Activated CD8-positive, alpha-beta memory T cell treated with anti-CD3 and anti-CD28 coated beads, Interleukin-2, amount 10 ng/mL, durations not matched to agents 7 days and 5 days (primary cell): ENCODE data around the gene MUSK. TPM values are rescaled to one million over a fixed set of nuclear protein-coding genes. Genes with fewer than 3 reads are reported as not detected.

ENCODE experiments used
- ATAC-seq: fragments of 150-1000 bp; cut with Tn5 transposase; one replicate; pipeline ENCODE4 v1.10.0; 2021; ENCODE audit warnings: moderate library complexity
- CTCF ChIA-PET: fragments of 350-600 bp; sonication (Branson Sonifier 250); formaldehyde crosslinking; loops from one replicate; lab custom pipeline; 2021; ENCODE audit warnings: antibody characterized with exemption; lab: Charles Lee
- DNase-seq: peaks from one replicate; pipeline ENCODE4 v3.0.0-alpha.2; 2020
- H3K27ac Mint-ChIP-seq: one replicate; pipeline ENCODE4 v1.8.0; 2021; ENCODE audit warnings: mild to moderate bottlenecking, mixed read lengths
- H3K27me3 Mint-ChIP-seq: one replicate; pipeline ENCODE4 v1.8.0; 2021; ENCODE audit warnings: mixed read lengths
- H3K36me3 Mint-ChIP-seq: one replicate; pipeline ENCODE4 v1.8.0; 2021; ENCODE audit warnings: mild to moderate bottlenecking, mixed read lengths
- H3K4me1 Mint-ChIP-seq: one replicate; pipeline ENCODE4 v1.8.0; 2021; ENCODE audit warnings: mixed read lengths
- H3K4me3 Mint-ChIP-seq: one replicate; pipeline ENCODE4 v1.8.0; 2021; ENCODE audit warnings: mild to moderate bottlenecking, moderate library complexity, mixed read lengths
- H3K9me3 Mint-ChIP-seq: one replicate; pipeline ENCODE4 v1.8.0; 2022; ENCODE audit warnings: low read depth, mixed read lengths
- total RNA-seq, 2 experiments: library from RNA; stranded (reverse); gene quantifications; one replicate each; pipeline ENCODE4 v1.2.3, GENCODE V29; 2021

MUSK gene
- total RNA-seq, 2 experiments from 2014 or later, result not detected

- Mint-ChIP-seq H3K9me3 (peaks cover 5% of the 10 kb centered on the region), H3K36me3 (no peaks in the 10 kb centered on the region), H3K4me1 (no peaks in the 10 kb centered on the region), H3K27me3 (no peaks in the 10 kb centered on the region), H3K4me3 (no peak overlapping the region), H3K27ac (no peak overlapping the region)
- DNase-seq (no peak), ATAC-seq (no peak)
- CTCF ChIA-PET, result no interaction called here
These were observed 174.4 kb downstream of the MUSK start for GRCh38 chr9:110842986-110843385.

GRCh38 chr9:110844121-110844520 is 175.5 kb downstream of the MUSK start:
- H3K4me1 Mint-ChIP-seq, result no peaks in the 10 kb centered on the region
- no peaks in the 10 kb centered on the region for H3K27me3 Mint-ChIP-seq
- CTCF ChIA-PET, result no interaction called here
- no peak overlapping the region for H3K27ac Mint-ChIP-seq
- H3K36me3 Mint-ChIP-seq, result no peaks in the 10 kb centered on the region
- no peak overlapping the region for H3K4me3 Mint-ChIP-seq
- no peak for ATAC-seq
- peaks cover 5% of the 10 kb centered on the region for H3K9me3 Mint-ChIP-seq
- no peak for DNase-seq

GRCh38 chr9:110846215-110846614 is 177.6 kb downstream of the MUSK start:
- no peaks in the 10 kb centered on the region for H3K36me3 Mint-ChIP-seq
- H3K27me3 Mint-ChIP-seq, result no peaks in the 10 kb centered on the region
- CTCF ChIA-PET, result no interaction called here
- H3K4me3 Mint-ChIP-seq, result no peak overlapping the region
- H3K27ac Mint-ChIP-seq, result no peak overlapping the region
- ATAC-seq, result no peak
- H3K4me1 Mint-ChIP-seq, result no peaks in the 10 kb centered on the region
- DNase-seq, result no peak
- H3K9me3 Mint-ChIP-seq, result no peaks in the 10 kb centered on the region

- ATAC-seq (no peak), DNase-seq (no peak)
- CTCF ChIA-PET, result no interaction called here
- H3K27ac Mint-ChIP-seq, result no peak overlapping the region
- no peak overlapping the region for H3K4me3 Mint-ChIP-seq
- H3K4me1 Mint-ChIP-seq, result no peaks in the 10 kb centered on the region
- no peaks in the 10 kb centered on the region for H3K9me3 Mint-ChIP-seq
- H3K36me3 Mint-ChIP-seq, result no peaks in the 10 kb centered on the region
- H3K27me3 Mint-ChIP-seq, result no peaks in the 10 kb centered on the region
These were observed 179.1 kb downstream of the MUSK start for GRCh38 chr9:110847671-110848070.

GRCh38 chr9:110850401-110851135 is 182.0 kb downstream of the MUSK start:
- H3K36me3 Mint-ChIP-seq, result no peaks in the 10 kb centered on the region
- H3K27ac Mint-ChIP-seq, result no peak overlapping the region
- H3K4me1 Mint-ChIP-seq, result no peaks in the 10 kb centered on the region
- H3K9me3 Mint-ChIP-seq, result peaks cover 6% of the 10 kb centered on the region
- H3K4me3 Mint-ChIP-seq, result no peak overlapping the region
- CTCF ChIA-PET, result no interaction called here
- no peak for DNase-seq
- no peaks in the 10 kb centered on the region for H3K27me3 Mint-ChIP-seq
- no peak for ATAC-seq

Other genes with a start within 250 kb of the MUSK start
- not detected for gene SVEP1, start 89.0 kb upstream of the MUSK start, total RNA-seq